NCI-H2029 (cell line): ENCODE data around the gene NOS3.
A peak's percentile ranks its signal among the peaks of the same experiment; 100 is the strongest.

Experiments
- DNase-seq: peaks from one replicate; lab custom pipeline; 2025; lab: John Stamatoyannopoulos, UW

Gene NOS3

GRCh38 chr7:150990416-150991186, at the start of gene NOS3:
NOS3 (plus strand) TSS chr7:150991017; CDS start chr7:150993804, 2,787 bp downstream.
- no peak for DNase-seq

GRCh38 chr7:150941351-150942000, 49.3 kb upstream of the NOS3 start:
- no peak for DNase-seq

GRCh38 chr7:150942001-150942590, 48.7 kb upstream of the NOS3 start:
- peak; percentile 93 for DNase-seq

GRCh38 chr7:150942591-150943452, 48.0 kb upstream of the NOS3 start:
- DNase-seq, result no peak

GRCh38 chr7:150943453-150943814, 47.4 kb upstream of the NOS3 start:
- no peak for DNase-seq

GRCh38 chr7:150944066-150945042, 46.5 kb upstream of the NOS3 start:
- DNase-seq, result no peak

GRCh38 chr7:150945171-150945852, 45.5 kb upstream of the NOS3 start:
- DNase-seq, result no peak

- no peak for DNase-seq
Measured at GRCh38 chr7:150945853-150946420, 44.9 kb upstream of the NOS3 start.

- DNase-seq, result no peak
Measured at GRCh38 chr7:150946421-150947240, 44.2 kb upstream of the NOS3 start.

- no peak for DNase-seq
Measured at GRCh38 chr7:150947241-150947745, 43.5 kb upstream of the NOS3 start.

GRCh38 chr7:150947761-150948651, 42.8 kb upstream of the NOS3 start:
- no peak for DNase-seq

GRCh38 chr7:150948791-150949251, 42.0 kb upstream of the NOS3 start:
- DNase-seq, result no peak

GRCh38 chr7:150949564-150949963, 41.3 kb upstream of the NOS3 start:
- no peak for DNase-seq

GRCh38 chr7:150949971-150950491, 40.8 kb upstream of the NOS3 start:
- no peak for DNase-seq

- DNase-seq, result no peak
Measured at GRCh38 chr7:150950496-150951180, 40.2 kb upstream of the NOS3 start.

- no peak for DNase-seq
Measured at GRCh38 chr7:150951181-150951520, 39.7 kb upstream of the NOS3 start.

- DNase-seq, result no peak
Measured at GRCh38 chr7:150951521-150951920, 39.3 kb upstream of the NOS3 start.
